Activated CD4-positive, CD25-positive, alpha-beta regulatory T cell treated with anti-CD3 and anti-CD28 coated beads, Interleukin-2, amount 50 U/mL, for 16 hours (primary cell): ENCODE measurements around the gene POR.

Source experiments
- DNase-seq: peaks from one replicate; pipeline ENCODE4 v3.0.0-alpha.2; 2020; ENCODE audit warnings: low read depth, low spot score

Gene POR

DNA sequence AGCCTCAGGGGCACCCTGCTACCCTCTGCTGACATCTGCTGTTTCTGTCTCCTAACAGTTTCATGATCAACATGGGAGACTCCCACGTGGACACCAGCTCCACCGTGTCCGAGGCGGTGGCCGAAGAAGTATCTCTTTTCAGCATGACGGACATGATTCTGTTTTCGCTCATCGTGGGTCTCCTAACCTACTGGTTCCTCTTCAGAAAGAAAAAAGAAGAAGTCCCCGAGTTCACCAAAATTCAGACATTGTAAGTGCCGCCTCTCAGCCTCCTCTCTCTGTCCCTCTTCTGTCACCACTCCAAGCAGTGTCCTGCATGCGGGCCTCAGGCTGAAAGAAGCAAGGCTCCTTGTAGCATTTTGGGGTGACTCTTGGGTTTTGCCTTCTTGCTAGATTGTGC lies 39.0 kb downstream of the POR start:
- no peak for DNase-seq

DNA sequence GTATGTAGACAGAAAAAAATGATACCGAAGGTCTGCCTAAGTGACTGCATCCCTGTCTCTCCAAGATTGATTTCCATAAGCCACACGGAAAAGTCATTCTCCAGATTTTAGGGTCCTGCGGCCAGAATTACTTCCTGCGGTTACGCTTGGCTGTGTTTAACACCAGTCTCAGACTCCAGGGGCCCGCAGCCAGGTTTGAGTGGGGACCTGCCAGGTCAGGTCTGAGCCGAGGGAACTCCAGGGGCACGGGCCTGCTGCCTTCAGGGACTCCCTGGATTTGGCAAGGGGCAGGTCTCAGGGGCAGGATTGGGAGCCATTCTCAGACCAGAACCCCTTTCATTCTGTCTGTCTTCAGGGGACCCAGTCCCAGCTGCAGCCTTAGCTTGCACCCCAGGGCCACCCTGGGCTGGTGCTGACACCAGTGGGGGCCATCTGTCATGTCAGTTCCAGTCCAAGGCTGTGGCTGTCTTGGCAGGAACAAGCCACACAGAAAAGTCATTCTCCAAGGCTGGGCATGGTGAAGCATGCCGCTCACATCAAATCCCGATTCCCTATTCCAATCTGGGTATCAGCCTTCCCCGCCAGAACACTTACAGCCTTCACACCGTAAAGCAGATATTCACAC lies 40.5 kb downstream of the POR start:
- DNase-seq = no peak

DNA sequence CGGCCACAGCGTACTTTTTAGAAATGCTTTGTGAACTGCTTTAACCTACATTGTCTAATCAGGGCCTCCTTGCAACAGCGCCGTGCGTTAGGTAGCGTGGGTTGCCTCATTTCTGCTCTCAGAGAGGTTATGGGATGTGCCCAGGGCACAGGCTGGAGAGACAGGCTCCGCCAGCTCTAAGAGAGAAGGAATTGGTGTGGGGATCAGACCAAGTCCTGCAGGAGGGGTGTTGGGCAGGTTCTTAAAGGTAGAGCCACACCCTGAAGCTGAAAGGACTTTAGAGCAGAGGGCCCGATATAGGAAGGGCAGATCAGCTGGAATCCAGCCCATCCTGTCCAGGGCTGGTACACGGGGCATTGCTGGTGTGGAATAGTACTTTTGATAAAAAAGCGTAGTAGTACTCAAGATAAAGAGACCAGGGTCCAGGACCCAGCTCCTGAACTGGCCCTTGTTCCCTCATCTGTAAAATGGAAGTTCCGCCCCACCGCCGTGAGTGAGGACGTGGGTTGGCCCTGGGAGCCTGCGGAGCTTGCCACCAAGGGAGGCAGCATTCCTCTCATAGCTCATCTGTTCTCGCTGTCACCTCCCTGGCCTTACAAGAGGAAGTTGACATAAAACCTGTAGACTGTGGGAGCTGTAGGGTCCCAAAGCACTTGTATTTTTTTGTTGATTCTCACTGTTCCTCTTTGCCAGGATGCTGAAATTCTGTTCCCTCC lies 42.2 kb downstream of the POR start:
- DNase-seq = no peak

DNA sequence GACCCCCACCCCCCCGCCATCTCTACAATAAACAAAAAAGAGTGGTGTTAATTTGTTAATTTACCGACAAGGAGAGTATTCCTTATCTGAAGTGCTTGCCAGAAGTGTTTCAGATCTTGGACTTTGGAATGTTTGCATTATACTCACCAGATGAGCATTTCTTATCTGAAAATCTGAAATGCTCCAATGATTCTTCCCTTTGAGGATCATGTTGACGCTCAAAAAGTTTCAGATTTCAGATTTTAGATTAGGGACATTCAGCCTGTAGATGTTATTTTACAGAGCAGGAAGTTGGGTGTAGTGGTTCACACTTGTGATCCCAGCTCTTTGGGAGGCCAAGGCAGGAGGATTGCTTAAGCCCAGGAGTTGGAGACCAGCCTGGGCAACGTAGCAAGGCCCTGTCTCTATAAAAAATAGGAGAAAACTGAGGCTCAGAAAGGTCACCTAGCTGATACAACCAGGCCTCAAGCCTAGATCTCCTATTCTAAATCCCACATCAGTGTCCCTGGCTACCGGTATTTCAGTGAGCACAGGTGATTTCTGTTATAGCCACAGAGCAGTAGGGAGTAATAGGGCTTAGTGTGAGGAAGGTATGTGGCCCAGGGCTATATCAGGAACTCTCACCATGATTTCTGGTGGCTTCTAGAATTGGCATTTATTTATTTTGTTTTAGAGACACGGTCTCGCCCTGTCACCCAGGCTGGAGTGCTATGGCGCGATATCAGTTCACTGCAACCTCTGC lies 44.0 kb downstream of the POR start:
- no peak for DNase-seq

DNA sequence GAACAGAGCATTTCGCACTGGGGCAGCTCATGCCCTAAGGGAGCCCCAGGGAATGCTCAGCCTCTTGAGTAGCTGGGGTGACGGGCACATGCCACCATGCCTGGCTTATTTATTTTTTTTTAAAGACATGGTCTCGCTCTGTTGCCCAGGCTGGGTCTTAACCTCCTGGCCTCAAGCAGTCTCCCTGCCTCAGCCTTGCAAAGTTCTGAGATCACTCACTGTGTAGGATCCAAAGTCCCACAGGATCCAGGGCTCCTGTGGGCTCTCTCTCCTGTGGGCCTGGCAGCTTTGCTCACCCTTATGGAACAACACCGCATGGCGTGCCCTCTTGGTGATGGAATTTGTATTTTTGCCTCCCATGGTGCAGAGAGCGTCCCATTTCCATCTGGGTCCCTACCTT lies 45.4 kb downstream of the POR start:
- DNase-seq = no peak

DNA sequence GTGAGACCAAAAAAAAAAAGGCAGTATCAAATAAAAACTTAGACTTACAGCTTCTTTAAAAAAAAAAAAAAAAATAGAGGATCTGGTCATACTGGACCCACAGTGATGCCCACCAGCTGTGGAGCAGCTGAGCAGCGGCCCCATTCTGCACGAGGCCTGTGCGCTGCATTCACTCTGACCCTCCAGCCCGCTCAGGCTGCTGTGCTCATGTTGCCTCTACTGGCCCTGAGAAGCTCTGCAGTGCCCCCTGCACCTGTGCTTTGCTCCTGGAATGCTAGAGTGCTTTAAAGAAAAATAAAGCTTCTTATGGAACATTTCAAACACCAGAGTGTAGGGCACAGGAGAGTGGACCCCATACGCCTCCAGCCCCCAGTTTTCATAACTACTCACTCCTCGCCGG lies 46.3 kb downstream of the POR start:
- DNase-seq = no peak

DNA sequence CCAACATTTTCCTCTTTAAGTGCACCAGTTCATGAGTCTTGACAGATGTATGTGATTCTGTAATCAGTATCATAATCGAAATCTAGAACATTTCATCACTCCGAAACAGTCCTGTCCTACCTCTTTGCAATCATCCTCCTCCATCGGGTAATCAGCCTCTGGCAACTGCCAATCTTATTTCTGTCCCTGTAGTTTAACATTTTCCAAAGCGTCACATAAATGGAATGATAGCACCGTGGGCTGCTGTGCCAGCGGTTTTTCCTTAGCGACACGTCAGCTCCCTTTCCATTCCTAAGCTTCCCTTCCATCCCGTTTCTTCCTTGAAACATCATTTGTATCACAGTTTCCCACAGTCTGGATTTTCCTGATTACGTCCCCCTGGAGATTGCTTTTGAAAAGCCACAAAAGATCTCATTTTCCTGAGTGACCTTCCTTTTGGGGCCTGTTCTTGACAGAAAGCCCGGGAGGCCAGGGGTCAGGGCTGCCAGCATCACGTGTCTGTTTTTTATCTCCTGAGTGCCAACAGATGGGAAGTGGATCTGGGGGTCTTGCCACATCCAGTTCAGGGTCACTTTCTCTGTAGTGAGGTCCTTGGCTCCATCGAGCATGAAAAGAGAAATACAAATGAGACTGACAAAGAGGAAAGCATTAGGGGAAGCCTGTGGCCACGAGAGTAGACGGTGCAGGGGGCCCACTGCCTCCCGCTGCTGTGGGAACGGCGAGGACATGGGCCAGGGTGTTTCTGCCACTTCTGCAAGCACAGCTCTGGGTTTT lies 47.8 kb downstream of the POR start:
- DNase-seq = no peak

DNA sequence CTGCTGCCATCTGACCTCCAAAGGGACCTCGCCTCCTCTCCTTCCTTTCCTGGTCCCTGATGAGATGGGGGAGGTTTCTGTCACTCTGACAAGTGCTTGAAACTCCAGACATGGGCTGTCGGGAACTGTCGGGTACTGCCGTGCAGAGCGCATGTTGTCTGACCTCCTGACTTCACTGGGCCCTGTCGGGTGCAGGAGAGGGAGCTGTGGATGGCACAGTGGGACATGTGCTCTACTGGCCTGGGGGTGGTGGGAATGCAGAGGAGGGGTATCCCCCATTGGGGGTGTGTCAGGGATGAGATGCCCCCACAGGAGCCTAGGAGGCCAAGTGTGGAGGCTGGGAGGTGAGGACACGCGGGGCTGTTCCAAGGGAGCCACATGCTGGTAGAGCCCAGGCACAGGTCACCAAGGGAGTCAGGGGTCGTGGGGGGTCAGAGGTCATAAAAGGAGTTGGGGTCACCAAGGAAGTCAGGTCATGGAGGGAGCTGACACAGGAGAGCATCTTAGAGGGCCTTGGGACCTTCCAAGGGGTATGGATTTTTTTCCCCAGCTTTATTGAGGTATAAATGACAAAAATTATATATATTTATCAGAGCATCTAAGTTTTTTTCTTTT lies 48.5 kb downstream of the POR start:
- DNase-seq = no peak

DNA sequence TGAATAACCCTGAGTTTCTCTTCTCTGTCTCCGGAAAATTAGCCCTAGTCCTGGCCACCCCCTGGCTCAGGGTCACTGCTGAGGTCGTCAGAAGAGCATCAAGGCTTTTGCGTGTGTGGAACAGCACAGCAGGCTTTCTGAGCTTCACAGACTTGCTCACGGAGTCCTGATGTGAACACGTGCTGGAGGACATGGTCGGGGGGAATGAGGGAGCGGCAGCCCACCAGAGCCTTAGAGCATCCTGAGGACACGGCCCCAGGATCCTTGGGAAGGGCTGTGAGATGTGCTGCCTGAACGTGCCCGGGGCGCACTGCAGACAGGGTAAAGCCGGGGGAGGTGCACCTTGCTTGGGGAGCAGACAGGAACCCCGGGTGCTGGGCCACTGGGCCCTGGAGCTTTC lies 50.7 kb downstream of the POR start:
- no peak for DNase-seq

DNA sequence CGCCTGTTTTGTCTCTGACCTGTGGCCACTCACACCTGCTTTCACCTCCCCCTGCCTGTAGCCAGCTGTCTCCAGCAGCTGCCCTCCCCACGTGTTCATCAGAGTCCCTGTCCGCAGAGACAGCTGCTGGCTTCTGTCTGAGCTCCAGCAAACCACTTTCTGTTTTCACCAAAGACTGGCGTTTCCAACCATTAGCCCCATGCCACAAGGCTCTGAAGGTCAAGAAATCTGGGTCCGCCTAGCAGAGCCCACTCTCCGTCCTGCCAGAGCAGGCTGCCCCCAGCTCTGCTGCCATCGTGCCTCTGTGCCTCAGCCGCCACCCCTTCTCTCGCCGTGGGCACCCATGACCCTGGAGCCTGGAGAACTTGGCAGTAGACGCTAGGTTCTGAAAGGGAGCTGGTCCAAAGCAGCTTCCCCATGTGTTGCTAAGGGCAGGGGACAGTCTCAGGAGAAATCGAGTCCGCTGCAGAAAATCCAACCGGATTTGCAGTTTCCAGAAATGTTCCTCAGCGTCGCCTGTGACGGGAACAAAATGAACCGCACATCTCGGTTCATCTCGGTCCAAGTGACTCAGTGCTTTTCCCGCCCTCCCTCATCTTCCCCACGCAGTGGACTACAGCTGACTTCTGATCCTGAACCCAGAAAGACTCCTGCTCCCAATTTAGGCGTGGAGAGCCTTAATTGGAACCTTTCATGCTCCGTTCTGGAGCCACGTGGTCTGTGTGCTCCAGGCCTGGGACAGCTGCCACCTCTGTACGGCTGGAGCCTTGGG lies 51.4 kb downstream of the POR start:
- DNase-seq = no peak

DNA sequence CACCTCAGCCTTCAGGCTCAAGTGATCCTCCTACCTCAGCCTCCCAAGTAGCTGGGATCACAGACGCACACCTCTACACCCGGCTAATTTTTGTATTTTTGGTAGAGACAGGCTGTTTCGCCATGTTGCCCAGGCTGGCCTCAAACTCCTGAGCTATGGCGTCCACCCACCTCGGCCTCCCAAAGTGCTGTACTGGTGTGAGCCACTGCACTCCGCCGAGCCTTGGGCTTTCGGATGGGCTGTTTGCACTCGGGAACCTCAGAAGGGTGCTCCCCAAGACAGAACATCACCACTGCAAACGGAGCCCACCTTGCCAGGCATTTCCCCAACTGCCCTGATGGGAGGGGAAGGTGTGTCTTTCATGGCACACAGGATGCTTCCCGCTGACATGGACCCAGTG lies 52.1 kb downstream of the POR start:
- DNase-seq = no peak

DNA sequence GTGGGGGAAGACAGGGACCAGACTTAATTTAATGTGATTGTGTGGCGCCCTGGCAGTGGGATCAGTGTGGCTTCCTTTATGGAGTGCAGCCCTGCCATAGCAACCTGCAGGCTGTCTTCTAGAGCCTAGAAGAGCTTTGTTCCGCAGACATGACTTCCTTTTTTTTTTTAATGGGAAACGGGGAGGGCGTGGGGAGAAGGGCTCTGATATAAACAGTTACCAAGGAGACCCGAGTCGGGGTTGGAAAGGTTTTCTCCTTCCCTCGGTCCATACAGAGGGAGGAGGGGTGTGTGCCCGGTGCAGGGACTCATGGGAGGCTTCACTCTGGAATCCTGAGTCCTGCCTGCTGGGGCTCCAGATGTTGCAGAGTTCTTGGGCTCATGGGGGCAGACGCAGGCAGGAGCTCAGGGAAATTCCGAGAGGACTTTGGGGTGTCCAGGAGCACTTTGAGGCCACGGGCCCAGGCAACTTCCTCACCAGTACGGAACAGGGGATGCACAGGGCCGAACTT lies 52.6 kb downstream of the POR start:
- no peak for DNase-seq

DNA sequence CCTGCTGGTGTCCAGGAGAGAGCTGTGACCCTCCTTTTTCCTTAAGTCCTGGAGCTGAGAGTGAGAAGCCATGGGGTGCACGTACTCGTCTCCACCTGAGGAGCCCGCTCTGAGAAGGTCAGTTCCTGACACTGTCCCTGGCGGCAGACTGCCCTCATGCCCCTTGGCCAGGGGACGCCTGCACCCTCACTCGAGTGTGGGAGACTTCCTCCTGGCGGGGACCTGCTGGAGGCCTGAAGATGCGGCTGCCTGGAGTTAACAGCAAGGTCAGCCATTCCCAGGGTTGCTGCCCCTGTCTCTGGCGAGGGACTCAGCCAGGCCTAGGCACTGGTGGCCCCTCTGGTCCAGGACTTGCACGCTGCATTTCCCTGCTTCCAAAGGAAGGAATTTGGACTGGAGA lies 53.1 kb downstream of the POR start:
- DNase-seq = no peak

DNA sequence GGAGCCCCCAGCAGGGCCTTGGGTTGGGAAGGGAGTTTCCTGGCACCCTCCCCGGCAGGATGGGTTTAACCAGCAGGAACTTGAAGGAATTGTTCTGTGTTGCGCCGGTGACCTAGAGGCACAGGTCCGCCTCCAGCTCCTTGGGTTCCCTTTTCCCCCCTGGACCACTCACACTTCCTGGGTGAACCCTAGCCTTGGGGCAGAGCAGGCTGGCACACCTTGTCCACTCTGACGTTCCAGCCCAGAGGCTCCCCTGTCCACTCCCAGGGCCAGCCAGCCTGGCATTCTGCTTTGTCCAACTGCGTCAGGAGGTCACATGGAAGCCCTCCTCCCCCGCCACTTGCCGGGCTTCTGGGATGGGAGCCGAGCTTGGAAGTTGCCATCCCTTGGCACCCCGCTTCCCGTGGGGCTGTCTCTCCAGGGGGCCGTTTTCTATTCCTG lies 53.6 kb downstream of the POR start:
- no peak for DNase-seq

DNA sequence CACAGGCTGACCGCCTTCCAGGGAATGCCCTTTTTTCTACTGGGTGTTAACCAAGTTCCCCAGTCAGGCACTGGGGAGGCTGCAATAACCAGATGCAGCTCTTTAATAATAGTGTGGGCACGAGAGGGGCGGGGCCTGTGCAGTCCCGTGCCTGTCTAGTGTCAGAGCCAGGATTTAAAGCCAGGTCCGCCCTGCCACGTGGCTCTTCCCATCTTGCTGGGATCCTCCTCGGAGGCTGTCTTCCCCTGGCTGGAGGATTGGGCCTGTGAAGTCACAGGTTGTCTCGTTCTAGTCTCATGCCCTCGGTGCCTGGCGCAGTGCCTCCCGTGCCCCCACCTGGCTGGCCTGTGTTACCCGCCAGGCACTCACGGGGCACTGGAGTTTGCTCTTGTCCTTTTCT lies 54.2 kb downstream of the POR start:
- DNase-seq = no peak

DNA sequence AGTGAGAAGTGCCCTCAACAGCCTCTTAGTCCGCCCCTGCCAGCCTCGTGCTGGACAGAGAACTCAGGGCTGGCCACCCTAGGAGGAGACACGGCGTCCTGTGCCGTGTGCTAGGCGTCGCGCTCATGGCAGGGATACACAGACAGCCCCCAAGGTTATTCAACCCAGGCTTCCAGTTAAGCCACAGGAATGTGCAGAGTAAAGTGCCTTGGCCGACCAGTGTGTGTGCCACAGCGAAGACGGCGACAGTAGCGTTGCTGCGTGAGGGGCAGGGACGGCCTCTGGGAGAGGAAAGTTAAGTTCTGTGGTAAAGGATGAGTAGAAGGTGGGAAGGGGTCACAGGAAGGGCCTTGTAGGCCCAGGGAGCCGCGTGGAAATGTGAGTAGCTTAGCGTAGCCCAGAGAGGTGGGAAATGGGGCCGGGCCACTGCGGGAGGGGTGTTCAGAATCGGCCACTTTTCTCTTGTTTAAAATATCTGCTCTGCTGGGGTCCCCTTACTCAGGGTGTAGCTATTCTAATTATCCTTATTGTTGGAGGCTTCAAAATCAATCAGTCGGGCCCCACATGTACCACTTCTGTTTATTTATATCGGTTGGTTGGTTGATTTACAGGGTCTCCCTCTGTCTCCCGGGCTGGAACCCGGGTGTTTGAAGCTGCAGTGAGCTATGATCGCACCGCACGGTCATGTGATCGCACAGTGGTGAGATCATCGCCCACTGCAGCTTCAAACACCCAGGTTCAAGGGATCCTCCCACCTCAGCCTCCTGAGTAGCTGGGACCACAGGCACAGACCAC lies 54.9 kb downstream of the POR start:
- no peak for DNase-seq

DNA sequence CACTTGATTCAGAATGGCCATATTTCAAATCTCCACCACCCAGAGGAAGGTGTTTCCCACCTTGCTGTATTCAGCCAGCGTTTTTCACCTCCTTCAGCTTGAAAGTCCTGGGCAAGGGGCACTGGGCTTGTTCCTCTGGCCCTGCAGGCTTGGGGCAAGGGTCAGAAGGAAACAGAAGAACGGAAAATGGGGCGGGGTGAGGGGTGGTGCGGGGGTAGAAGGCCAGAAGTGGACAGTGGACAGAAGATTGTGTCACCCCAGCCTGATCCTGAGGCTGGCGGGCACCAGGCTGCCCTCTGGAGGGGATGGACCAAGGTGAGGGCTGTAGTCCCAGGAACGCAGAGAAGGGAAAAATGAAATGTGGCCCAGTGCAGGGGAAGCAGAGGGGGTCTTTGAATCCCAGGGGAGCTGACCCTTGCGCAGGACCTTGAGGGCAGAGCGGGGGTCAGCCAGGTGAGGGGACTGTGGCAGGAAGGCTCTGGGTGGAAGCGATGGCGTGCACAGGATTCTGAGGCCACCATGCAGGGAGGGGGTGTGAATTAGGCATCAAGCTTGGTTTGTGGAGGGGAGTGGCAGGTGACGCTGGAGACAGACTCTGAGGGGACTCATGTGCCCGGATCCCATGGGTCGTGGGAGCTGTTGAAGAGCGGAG lies 56.5 kb downstream of the POR start:
- DNase-seq = no peak

DNA sequence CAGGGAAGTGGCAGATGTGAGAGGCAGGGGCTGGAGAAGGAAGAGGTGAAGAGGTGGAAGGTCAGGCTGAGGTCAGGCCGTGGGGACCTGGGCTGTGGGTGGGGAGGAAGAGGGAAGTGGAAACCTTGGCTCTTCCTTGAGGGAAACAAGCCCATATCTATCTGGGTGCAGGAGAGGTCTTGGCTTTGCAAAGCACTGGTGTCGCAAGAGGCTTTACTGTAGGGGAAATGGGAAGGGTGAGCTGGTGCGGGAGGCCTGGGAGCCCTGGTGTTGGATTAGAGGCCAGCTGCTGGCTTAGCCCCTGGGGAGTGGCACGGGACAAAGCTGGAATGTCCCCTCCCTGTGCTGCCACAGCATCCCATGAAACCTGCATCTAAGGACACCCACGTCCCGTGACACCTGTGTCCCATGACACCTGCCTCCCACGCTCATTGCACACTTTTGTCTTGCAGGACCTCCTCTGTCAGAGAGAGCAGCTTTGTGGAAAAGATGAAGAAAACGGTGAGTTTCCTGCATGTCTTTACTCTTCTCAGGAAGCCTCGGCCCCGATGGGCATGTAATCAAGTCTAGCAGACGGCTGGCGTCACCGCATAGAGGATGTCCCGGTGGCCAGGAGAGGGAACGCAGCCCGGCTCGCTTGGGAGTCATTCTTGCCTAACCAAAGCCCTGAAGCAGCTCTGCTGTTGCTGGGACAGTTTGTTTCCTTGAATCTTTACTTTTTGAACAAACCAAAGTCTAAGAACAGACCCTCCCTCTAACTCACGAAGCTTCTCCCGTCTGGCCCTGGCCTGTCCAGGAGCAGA lies 57.2 kb downstream of the POR start:
- no peak for DNase-seq

DNA sequence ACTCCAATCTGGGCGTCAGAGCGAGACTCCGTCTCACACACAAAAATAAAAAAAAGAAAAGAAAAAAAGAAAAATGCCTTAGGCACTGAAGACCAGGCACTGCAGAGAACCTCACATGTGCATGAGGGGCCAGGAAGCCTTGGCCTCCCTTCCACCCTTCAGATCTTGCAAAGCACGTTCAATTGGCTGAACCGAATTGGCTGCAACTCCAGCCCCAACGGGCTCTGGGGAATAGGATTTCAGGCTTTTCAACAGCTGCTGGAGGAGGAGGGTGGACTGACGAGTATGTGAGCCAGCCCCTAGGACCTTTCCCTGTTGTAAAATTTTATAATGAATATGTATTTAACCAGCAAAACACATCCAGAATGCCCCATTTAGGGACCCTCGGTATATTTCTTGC lies 62.8 kb downstream of the POR start:
- no peak for DNase-seq
